A549 (cell line): ENCODE results near the gene NINL. TPM values are rescaled to one million over a fixed set of nuclear protein-coding genes. Genes with fewer than 3 reads are reported as not detected.

ENCODE experiments used
- ATAC-seq, 2 experiments: fragments of 200-7000 bp in 1 of 2; fragments of >200 bp in 1 of 2; cut with Nextera tagmentation in 1 of 2; cut with Tn5 transposase in 1 of 2; 3 replicates each; pipeline versions ENCODE4 v1.8.0 to v1.9.1; 2018 to 2020; ENCODE audit warnings: mild to moderate bottlenecking in 1 of 2, moderate library complexity in 1 of 2
- CTCF ChIA-PET: fragments of 300-600 bp; sonication (Branson Sonifier 250); formaldehyde crosslinking; extraction: SDS; loops from one replicate; lab custom pipeline; 2021; ENCODE audit warnings: antibody characterized with exemption, inconsistent platforms; lab: Yijun Ruan, JAX
- POLR2A ChIA-PET: fragments of 350-600 bp; formaldehyde crosslinking; extraction: SDS; loops from one replicate; lab custom pipeline; 2021; ENCODE audit warnings: antibody characterized with exemption, inconsistent platforms; lab: Yijun Ruan, JAX
- DNase-seq, 2 experiments: peaks; one replicate each; pipeline versions ENCODE4 v3.0.0 to v3.0.0-alpha.2; 2011 to 2016; ENCODE audit warnings: low read depth in 1 of 2, low spot score in 1 of 2
- FAIRE-seq: peaks from 2 replicates; lab custom pipeline; 2011; peaks lifted over from hg19 to GRCh38; lab: Jason Lieb, UNC
- H3K27ac ChIP-seq, 2 experiments: fragments of >200 bp; sonication (Bioruptor Twin); formaldehyde crosslinking; 3 replicates each; pipeline ENCODE4 v1.5.1; 2016 to 2017
- H3K4me1 ChIP-seq: fragments of >200 bp; sonication (Bioruptor Twin); formaldehyde crosslinking; 3 replicates; pipeline ENCODE4 v1.6.1; 2016
- H3K4me2 ChIP-seq: fragments of >200 bp; sonication (Bioruptor Twin); formaldehyde crosslinking; 3 replicates; pipeline ENCODE4 v1.6.1; 2016
- H3K4me3 ChIP-seq: fragments of >200 bp; sonication (Bioruptor Twin); formaldehyde crosslinking; 3 replicates; pipeline ENCODE4 v1.5.1; 2016
- H3K9me3 ChIP-seq: fragments of >200 bp; sonication (Bioruptor Twin); formaldehyde crosslinking; 3 replicates; pipeline ENCODE4 v1.6.1; 2016
- CBX2 ChIP-seq: fragments of 200-600 bp; sonication (generic); IDR thresholded peaks from 2 replicates; pipeline ENCODE4 v1.6.1; 2016; ENCODE audit warnings: low read depth, mild to moderate bottlenecking, borderline replicate concordance
- CHD2 ChIP-seq: fragments of 150-350 bp; IDR thresholded peaks from 2 replicates; pipeline ENCODE4 v1.6.1; 2014; ENCODE audit warnings: low read length; ENCODE audit not compliant: partially characterized antibody
- CHD4 ChIP-seq: fragments of 200-600 bp; sonication (generic); IDR thresholded peaks from 2 replicates; pipeline ENCODE4 v1.6.1; 2016; ENCODE audit warnings: antibody characterized with exemption, mild to moderate bottlenecking, borderline replicate concordance
- EHF ChIP-seq: fragments of 250-450 bp; sonication (Bioruptor Pico); IDR thresholded peaks from 2 replicates; pipeline ENCODE4 v1.5.0; 2020; ENCODE audit warnings: mild to moderate bottlenecking
- ESRRA ChIP-seq: fragments of 150-350 bp; IDR thresholded peaks from 2 replicates; pipeline ENCODE4 v1.6.1; 2014; ENCODE audit warnings: mild to moderate bottlenecking, low read length, borderline replicate concordance
- HEYL ChIP-seq: fragments of 250-450 bp; sonication (Bioruptor Pico); IDR thresholded peaks from 2 replicates; pipeline ENCODE4 v1.8.0; 2021; ENCODE audit warnings: mild to moderate bottlenecking, moderate library complexity
- HMGXB4 ChIP-seq: fragments of 250-450 bp; sonication (Bioruptor Pico); IDR thresholded peaks from 2 replicates; pipeline ENCODE4 v1.5.0; 2021; ENCODE audit warnings: mild to moderate bottlenecking, moderate library complexity, borderline replicate concordance
- HOXB5 ChIP-seq: fragments of 250-450 bp; sonication (Bioruptor Pico); IDR thresholded peaks from 2 replicates; pipeline ENCODE4 v1.5.0; 2020; ENCODE audit warnings: mild to moderate bottlenecking, moderate library complexity
- JUNB ChIP-seq: fragments of >200 bp; sonication (Bioruptor Twin); formaldehyde crosslinking; IDR thresholded peaks from 2 replicates; pipeline ENCODE4 v1.6.1; 2016
- KDM1A ChIP-seq: fragments of 200-600 bp; sonication (generic); IDR thresholded peaks from 2 replicates; pipeline ENCODE4 v1.6.1; 2016; ENCODE audit warnings: low read depth, mild to moderate bottlenecking
- MAFK ChIP-seq: fragments of 450-650 bp; IDR thresholded peaks from 2 replicates; pipeline ENCODE4 v1.6.1; 2014; ENCODE audit not compliant: partially characterized antibody
- MAZ ChIP-seq: fragments of 150-350 bp; IDR thresholded peaks from 2 replicates; pipeline ENCODE4 v1.6.1; 2014; ENCODE audit warnings: antibody characterized with exemption, low read depth, low read length, borderline replicate concordance
- NFE2L2 ChIP-seq: fragments of 150-350 bp; conservative IDR thresholded peaks from 2 replicates; pipeline ENCODE4 v1.6.1; 2014; ENCODE audit warnings: low read length
- NR3C1 ChIP-seq: fragments of >200 bp; sonication (Bioruptor Twin); formaldehyde crosslinking; IDR thresholded peaks from 3 replicates; pipeline ENCODE4 v1.6.1; 2017
- PBX3 ChIP-seq: IDR thresholded peaks from 2 replicates; pipeline ENCODE4 v1.6.1; 2012
- PHF8 ChIP-seq: fragments of 200-600 bp; sonication (generic); IDR thresholded peaks from 2 replicates; pipeline ENCODE4 v1.6.1; 2016; ENCODE audit warnings: low read depth, mild to moderate bottlenecking, antibody characterized with exemption, moderate library complexity, borderline replicate concordance
- POLR2A ChIP-seq: IDR thresholded peaks from 2 replicates; pipeline ENCODE4 v1.6.1; 2012; ENCODE audit warnings: mild to moderate bottlenecking, low read length
- RAD21 ChIP-seq, 2 experiments: fragments of >200 bp in 1 of 2; sonication (Bioruptor Twin) in 1 of 2; formaldehyde crosslinking in 1 of 2; IDR thresholded peaks in 1 of 2; conservative IDR thresholded peaks in 1 of 2; 2 replicates in 1 of 2; 3 replicates in 1 of 2; pipeline ENCODE4 v1.6.1; 2012 to 2018; ENCODE audit warnings: inconsistent platforms in 1 of 2
- RNF2 ChIP-seq: fragments of 200-600 bp; sonication (generic); IDR thresholded peaks from 2 replicates; pipeline ENCODE4 v1.6.1; 2016; ENCODE audit warnings: low read depth, mild to moderate bottlenecking, antibody characterized with exemption, moderate library complexity, borderline replicate concordance
- ZC3H11A ChIP-seq: fragments of 450-650 bp; IDR thresholded peaks from 2 replicates; pipeline ENCODE4 v1.6.1; 2014; ENCODE audit warnings: antibody characterized with exemption, mild to moderate bottlenecking
- ZSCAN20 ChIP-seq: fragments of 250-450 bp; sonication (Bioruptor Pico); IDR thresholded peaks from 2 replicates; pipeline ENCODE4 v1.8.0; 2022; ENCODE audit warnings: mild to moderate bottlenecking, moderate library complexity
- WGBS: methylation state at CpG from one replicate; pipeline ENCODE4 v1.1.6; 2017; ENCODE audit errors: missing lambda C conversion rate; 5-methylcytosine and 5-hydroxymethylcytosine counted together
- polyA plus RNA-seq, 4 experiments: library from polyadenylated mRNA; depleted of rRNA in 3 of 4; stranded (reverse); fragments of >200 nt; fragmentation: RNase III in 1 of 4; extraction: RNeasy Plus Mini Kit Qiagen cat#74134 plus additional on column Dnase treatment in 1 of 4; gene quantifications; 2 replicates in 3 of 4; 3 replicates in 1 of 4; pipeline ENCODE4 v1.2.3, GENCODE V29; 2011 to 2017
- TF ChIP-seq, protein P1 (sequence below): fragments of >200 bp; sonication (Bioruptor Twin); formaldehyde crosslinking; IDR thresholded peaks from 3 replicates; pipeline ENCODE4 v1.5.1; 2016

The NINL gene
- polyA plus RNA-seq, 2 of the 4 experiments (the other 2 are of a cell fraction) = 20.2 to 22.4 TPM

DNA sequence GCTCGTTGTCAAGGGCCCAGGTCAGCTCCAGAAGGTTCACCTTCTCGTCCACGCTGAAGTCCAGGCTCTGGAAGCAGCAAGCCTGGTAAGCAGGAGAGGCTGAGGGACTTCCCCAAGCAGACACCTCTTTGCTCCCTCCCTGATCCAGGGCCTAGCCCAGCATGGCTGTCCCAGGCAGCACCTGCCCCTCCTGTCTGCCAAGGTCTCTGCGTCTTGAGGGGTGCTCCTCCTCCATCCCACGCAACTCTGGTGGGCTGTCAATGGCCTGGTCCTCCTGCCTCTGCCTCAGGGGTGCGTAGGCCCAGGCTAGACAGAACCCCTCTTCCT is 87.1 kb downstream of the NINL start:
- TF ChIP-seq HEYL (CRISPR knock-in tag) = no peak
- no peak for TF ChIP-seq POLR2A
- TF ChIP-seq ZSCAN20 = no peak
- no peak for TF ChIP-seq RAD21 (conservative IDR thresholded peaks at IDR 0.05 in 1 of 2, IDR thresholded peaks at IDR 0.05 in 1 of 2)
- TF ChIP-seq CHD2 = no peak
- no peak for TF ChIP-seq ESRRA
- no peak for TF ChIP-seq JUNB
- no peak for TF ChIP-seq HMGXB4 (CRISPR knock-in tag)
- no peak for TF ChIP-seq PBX3
- Histone ChIP-seq H3K4me3 (no peak overlapping the region), H3K9me3 (no peaks in the 10 kb centered on the region), H3K4me1 (no peaks in the 10 kb centered on the region), H3K4me2 (no peak overlapping the region), H3K27ac (no peak overlapping the region)
- no peak for DNase-seq
- CTCF ChIA-PET = interaction anchor here (0.6 to 1.1 kb wide), 3 partner anchors 17 to 199 kb away, joined by 3 read pairs; no protein-coding TSS in a partner anchor
- POLR2A ChIA-PET = no interaction called here
- no peak for ATAC-seq
- 100% methylated on average over 6 of the region's 6 CpGs for WGBS
- no peak for FAIRE-seq

GRCh38 chr20:25497586-25498279 is 87.6 kb downstream of the NINL start:
- DNase-seq (no peak), ATAC-seq (no peak), FAIRE-seq (no peak)
- no peaks in the 10 kb centered on the region for H3K9me3 ChIP-seq
- no peak overlapping the region for H3K4me2 ChIP-seq
- no peak overlapping the region for H3K27ac ChIP-seq
- 92% methylated on average over 22 of the region's 22 CpGs for whole genome bisulfite sequencing
- H3K4me1 ChIP-seq = no peaks in the 10 kb centered on the region
- no peak overlapping the region for H3K4me3 ChIP-seq
- TF ChIP-seq CHD4 (no peak), RNF2 (no peak), HOXB5 (CRISPR knock-in tag) (no peak), MAZ (no peak), CBX2 (no peak), NR3C1 (no peak), MAFK (no peak), ZC3H11A (no peak), KDM1A (no peak), NFE2L2 (no peak), PHF8 (no peak), EHF (CRISPR knock-in tag) (no peak), CHD2 (no peak)
- TF ChIP-seq, protein P1, sequence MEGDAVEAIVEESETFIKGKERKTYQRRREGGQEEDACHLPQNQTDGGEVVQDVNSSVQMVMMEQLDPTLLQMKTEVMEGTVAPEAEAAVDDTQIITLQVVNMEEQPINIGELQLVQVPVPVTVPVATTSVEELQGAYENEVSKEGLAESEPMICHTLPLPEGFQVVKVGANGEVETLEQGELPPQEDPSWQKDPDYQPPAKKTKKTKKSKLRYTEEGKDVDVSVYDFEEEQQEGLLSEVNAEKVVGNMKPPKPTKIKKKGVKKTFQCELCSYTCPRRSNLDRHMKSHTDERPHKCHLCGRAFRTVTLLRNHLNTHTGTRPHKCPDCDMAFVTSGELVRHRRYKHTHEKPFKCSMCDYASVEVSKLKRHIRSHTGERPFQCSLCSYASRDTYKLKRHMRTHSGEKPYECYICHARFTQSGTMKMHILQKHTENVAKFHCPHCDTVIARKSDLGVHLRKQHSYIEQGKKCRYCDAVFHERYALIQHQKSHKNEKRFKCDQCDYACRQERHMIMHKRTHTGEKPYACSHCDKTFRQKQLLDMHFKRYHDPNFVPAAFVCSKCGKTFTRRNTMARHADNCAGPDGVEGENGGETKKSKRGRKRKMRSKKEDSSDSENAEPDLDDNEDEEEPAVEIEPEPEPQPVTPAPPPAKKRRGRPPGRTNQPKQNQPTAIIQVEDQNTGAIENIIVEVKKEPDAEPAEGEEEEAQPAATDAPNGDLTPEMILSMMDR = no peak
- ChIA-PET POLR2A (no interaction called here), CTCF (interaction anchor here (1.1 to 1.4 kb wide), 2 partner anchors 11 to 19 kb away, joined by 3 to 4 read pairs; no protein-coding TSS in a partner anchor)
